ENCODE results near the gene KBTBD3.
"Not testable (repeated sequence)": the region's sequence is repeated elsewhere in the genome, so short reads cannot be mapped to it uniquely, and the experiment has no call there.

The KBTBD3 gene

DNA sequence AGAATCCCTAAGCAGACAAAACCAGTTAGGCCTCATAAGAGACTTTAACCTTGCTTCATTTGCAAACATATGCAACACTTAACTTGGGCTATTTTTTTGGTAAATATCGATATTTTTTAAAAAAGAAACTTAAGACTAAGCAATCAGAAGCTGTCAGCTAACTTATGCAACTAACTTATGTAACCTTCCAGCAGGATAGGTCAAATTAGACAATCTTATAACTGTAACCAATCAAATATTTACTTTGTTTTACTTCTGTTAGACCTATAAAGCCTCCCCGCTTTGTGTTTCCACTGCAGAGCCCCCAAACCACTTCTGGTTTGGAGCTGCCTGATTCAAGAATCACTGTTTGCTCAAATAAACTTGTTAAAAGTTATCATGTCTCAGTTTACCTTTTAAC is 63.1 kb downstream of the KBTBD3 start:
- Mint-ChIP-seq H3K27ac (no peak overlapping the region), H3K36me3 (ENCODE audit: low read depth) (peaks cover 40% of the 10 kb centered on the region), H3K4me3 (no peak overlapping the region), H3K27me3 (ENCODE audit: low read depth) (no peaks in the 10 kb centered on the region), H3K4me1 (peaks cover 8% of the 10 kb centered on the region), H3K9me3 (peaks cover 7% of the 10 kb centered on the region)
- TF ChIP-seq, protein P1, sequence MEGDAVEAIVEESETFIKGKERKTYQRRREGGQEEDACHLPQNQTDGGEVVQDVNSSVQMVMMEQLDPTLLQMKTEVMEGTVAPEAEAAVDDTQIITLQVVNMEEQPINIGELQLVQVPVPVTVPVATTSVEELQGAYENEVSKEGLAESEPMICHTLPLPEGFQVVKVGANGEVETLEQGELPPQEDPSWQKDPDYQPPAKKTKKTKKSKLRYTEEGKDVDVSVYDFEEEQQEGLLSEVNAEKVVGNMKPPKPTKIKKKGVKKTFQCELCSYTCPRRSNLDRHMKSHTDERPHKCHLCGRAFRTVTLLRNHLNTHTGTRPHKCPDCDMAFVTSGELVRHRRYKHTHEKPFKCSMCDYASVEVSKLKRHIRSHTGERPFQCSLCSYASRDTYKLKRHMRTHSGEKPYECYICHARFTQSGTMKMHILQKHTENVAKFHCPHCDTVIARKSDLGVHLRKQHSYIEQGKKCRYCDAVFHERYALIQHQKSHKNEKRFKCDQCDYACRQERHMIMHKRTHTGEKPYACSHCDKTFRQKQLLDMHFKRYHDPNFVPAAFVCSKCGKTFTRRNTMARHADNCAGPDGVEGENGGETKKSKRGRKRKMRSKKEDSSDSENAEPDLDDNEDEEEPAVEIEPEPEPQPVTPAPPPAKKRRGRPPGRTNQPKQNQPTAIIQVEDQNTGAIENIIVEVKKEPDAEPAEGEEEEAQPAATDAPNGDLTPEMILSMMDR (IDR thresholded peaks at IDR 0.05; ENCODE audit: unreplicated experiment in 3 of 3) = no peak

DNA sequence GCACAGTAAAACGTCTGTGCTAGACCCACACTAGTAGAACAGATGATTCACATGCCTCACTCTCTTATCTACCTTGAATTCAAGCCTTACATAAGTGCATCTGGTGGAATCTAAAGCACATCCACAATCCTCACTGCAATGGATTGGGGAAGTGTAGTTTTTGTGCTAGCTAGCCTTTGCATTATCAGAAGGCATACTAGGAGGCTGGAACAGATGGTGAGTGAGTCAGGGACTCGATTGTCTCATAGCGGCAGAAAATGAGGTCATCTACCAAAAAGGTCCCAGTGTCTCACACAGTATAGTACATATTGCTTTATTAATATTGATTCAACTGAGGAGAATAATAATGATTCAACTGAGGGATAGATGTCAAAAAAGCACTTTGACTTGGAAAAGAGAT is 64.4 kb downstream of the KBTBD3 start:
- no peaks in the 10 kb centered on the region for H3K27me3 Mint-ChIP-seq (ENCODE audit: low read depth)
- peaks cover 50% of the 10 kb centered on the region for H3K36me3 Mint-ChIP-seq (ENCODE audit: low read depth)
- no peaks in the 10 kb centered on the region for H3K4me1 Mint-ChIP-seq
- no peak overlapping the region for H3K4me3 Mint-ChIP-seq
- TF ChIP-seq, protein P1 (IDR thresholded peaks at IDR 0.05; ENCODE audit: unreplicated experiment in 3 of 3) = no peak
- H3K27ac Mint-ChIP-seq = no peak overlapping the region
- H3K9me3 Mint-ChIP-seq = peaks cover 7% of the 10 kb centered on the region

DNA sequence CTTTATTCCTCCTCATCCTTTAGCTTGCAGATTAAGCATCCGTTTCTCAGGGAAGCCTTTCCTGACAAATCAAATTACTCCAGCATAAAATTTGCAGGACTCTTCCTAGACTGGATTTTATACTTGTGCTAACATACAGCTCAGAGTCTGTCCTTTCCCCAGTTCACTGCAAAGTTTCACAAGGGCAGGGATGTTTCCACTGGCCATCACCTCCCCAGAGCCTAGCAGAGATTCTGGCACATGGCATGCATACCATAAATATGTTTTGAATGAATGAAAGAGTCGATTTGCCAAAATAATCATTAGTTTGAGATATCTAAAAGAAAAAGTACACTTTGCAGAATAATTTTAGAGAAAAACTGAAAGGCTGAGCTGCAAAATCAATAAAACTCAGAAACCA is 65.7 kb downstream of the KBTBD3 start:
- H3K27ac Mint-ChIP-seq = no peak overlapping the region
- TF ChIP-seq, protein P1 (IDR thresholded peaks at IDR 0.05; ENCODE audit: unreplicated experiment in 3 of 3) = no peak

DNA sequence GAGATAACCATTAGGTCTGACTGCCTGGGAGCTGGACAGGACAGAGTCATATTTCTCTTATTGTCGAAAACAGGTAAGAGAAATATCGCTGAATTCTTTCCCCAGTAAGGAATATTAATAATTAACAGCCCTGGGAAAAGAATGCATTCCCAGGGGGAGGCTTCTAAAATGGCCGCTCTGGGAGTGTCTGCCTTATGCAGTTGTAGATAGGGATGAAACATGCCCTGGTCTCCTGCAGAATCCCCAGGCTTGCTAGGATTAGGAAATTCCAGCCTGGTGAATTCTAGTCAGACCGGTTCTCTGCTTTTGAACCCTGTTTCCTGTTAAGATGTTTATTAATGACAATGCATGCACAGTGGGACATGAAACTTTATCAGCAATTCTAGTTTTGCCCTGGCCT is 74.1 kb downstream of the KBTBD3 start:
- peaks cover 23% of the 10 kb centered on the region for H3K9me3 Mint-ChIP-seq
- H3K27ac Mint-ChIP-seq; H3K4me3 Mint-ChIP-seq; H3K4me1 Mint-ChIP-seq; H3K27me3 Mint-ChIP-seq (ENCODE audit: low read depth): not testable (repeated sequence)
- peaks cover 81% of the 10 kb centered on the region for H3K36me3 Mint-ChIP-seq (ENCODE audit: low read depth)

More for the DNA sequence above, 65.7 kb downstream of the KBTBD3 start:
- peaks cover 11% of the 10 kb centered on the region for H3K9me3 Mint-ChIP-seq
- no peaks in the 10 kb centered on the region for H3K4me1 Mint-ChIP-seq
- no peak overlapping the region for H3K4me3 Mint-ChIP-seq
- H3K36me3 Mint-ChIP-seq (ENCODE audit: low read depth) = peaks cover 63% of the 10 kb centered on the region
- no peaks in the 10 kb centered on the region for H3K27me3 Mint-ChIP-seq (ENCODE audit: low read depth)

DNA sequence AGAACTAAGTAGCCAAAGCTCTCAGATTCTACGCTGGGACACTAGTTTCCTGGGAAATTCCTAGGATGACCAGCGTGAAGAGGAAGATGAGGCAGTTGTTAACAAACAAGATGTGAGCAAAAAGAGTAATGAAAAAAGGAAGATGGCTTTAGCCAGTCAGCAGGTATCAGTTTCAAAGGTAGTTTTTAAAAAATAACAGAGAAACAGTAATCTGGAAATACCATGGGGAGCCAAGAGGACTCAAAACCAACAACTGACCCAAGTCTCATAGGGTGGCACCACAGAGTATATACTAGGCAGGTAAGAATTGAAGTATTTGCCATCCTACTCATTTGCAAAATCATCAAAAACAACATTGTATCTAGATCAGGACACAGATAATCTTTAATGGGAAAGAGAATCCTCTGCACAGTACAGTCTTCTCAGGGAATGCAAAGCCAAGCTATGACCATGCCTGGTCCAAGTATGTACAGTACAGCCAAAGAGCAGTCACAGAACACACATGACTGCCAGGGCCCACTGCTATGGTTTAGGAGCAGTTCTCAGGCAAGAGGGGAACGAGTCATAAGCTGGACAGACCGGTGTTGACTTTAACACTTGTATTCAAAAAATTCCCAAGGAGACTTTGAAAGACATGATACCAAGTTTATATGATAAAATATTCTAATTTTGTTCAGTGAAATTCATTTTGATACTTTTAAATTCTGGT is 75.7 kb downstream of the KBTBD3 start:
- Mint-ChIP-seq H3K27me3 (ENCODE audit: low read depth) (no peaks in the 10 kb centered on the region), H3K36me3 (ENCODE audit: low read depth) (peaks cover 70% of the 10 kb centered on the region), H3K4me1 (no peaks in the 10 kb centered on the region), H3K27ac (no peak overlapping the region), H3K4me3 (no peak overlapping the region), H3K9me3 (peaks cover 19% of the 10 kb centered on the region)
- TF ChIP-seq, protein P1 (IDR thresholded peaks at IDR 0.05; ENCODE audit: unreplicated experiment in 3 of 3) = no peak

All from nephron (organoid).